Right cardiac atrium (tissue), 5 donors: ENCODE results near the gene SCYGR7. TPM values are rescaled to one million over a fixed set of nuclear protein-coding genes. Genes with fewer than 3 reads are reported as not detected.
"Not testable (repeated sequence)": the region's sequence is repeated elsewhere in the genome, so short reads cannot be mapped to it uniquely, and the experiment has no call there.

Experiments used
- ATAC-seq, 2 donors: fragments of 200-7000 bp; cut with Tn5 transposase; one replicate each; pipeline versions ENCODE4 v1.8.0 to v1.9.1; 2020; ENCODE audit warnings: moderate library complexity in 2 of 2, mild to moderate bottlenecking in 1 of 2
- DNase-seq, 3 donors: peaks; one replicate each; pipeline ENCODE4 v3.0.0-alpha.2; 2020
- H3K27ac ChIP-seq: one replicate; pipeline ENCODE4 v1.5.1; 2013; ENCODE audit warnings: mild to moderate bottlenecking, low read length, control low read depth, moderate library complexity
- H3K27me3 ChIP-seq: one replicate; pipeline ENCODE4 v1.6.1; 2013; ENCODE audit not compliant: control insufficient read depth, insufficient read depth
- H3K4me1 ChIP-seq: one replicate; pipeline ENCODE4 v1.6.1; 2013; ENCODE audit warnings: low read length; ENCODE audit not compliant: control insufficient read depth, insufficient read depth
- H3K4me3 ChIP-seq: one replicate; pipeline ENCODE4 v1.5.1; 2013; ENCODE audit warnings: low read length, control low read depth
- H3K9me3 ChIP-seq: one replicate; pipeline ENCODE4 v1.6.1; 2013; ENCODE audit warnings: low read length; ENCODE audit not compliant: control insufficient read depth
- WGBS: extraction: QIAGEN DNeasy Blood & Tissue Kit; methylation state at CpG from one replicate; pipeline ENCODE4 v1.1.7; 2013; 5-methylcytosine and 5-hydroxymethylcytosine counted together
- intact Hi-C, 4 donors: fragments of 100-400 bp; cut with DNase I; formaldehyde crosslinking; loops; one replicate each; pipeline versions ENCODE4 v1.11.0 to v1.14.0; 2022 to 2023
- polyA plus RNA-seq: library from polyadenylated mRNA; stranded (reverse); fragments of 200-250 nt; gene quantifications from one replicate; pipeline ENCODE4 v1.2.3, GENCODE V29; 2013
- total RNA-seq, 4 donors: library from RNA; stranded (reverse); fragmentation: NEBNext Ultra II Directional; extraction: Animal tissue kit (Norgen Biotek cat#: 25700); gene quantifications; one replicate each; pipeline ENCODE4 v1.2.1, GENCODE V29; 2021
- donor health status: healthy with polysubstance abuse.
- donor health status: DM: no; HTN: yes; CAD: no.
- donor health status: DM: no; HTN: no; CAD: no.
- donor health status: DM: no; HTN: yes; CAD: no; lungs with severe emphysema.
- donor health status: DM: yes; HTN: yes; CAD: no.

SCYGR7 gene
- total and polyA plus RNA-seq, 5 donors: not detected

GRCh38 chr2:227716501-227716900, 11.6 kb upstream of the SCYGR7 start:
- no peak overlapping the region for H3K27ac ChIP-seq
- H3K9me3 ChIP-seq: no peaks in the 10 kb centered on the region
- H3K4me1 ChIP-seq: no peaks in the 10 kb centered on the region
- H3K27me3 ChIP-seq: no peaks in the 10 kb centered on the region
- WGBS: 98% methylated on average over 2 of the region's 2 CpGs
- DNase-seq (no peak), ATAC-seq (no peak)
- no peak overlapping the region for H3K4me3 ChIP-seq
- intact Hi-C loops: no loop called here

GRCh38 chr2:227717687-227718567, 10.2 kb upstream of the SCYGR7 start, which contains the start of gene SLC19A3:
Gene SLC19A3, minus strand, starts transcription at chr2:227718028. Its CDS starts 15,710 bp downstream, at chr2:227702318.
- WGBS: 5% methylated on average over 35 of the region's 35 CpGs
- DNase-seq: peak; percentile 94 to 98 (median 95)
- Histone ChIP-seq H3K27ac (no peak within 1 kb of the TSS), H3K9me3 (no peaks in the 10 kb centered on the region), H3K27me3 (no peaks in the 10 kb centered on the region), H3K4me1 (no peaks in the 10 kb centered on the region), H3K4me3 (peak within 1 kb of the TSS; percentile 43)
- intact Hi-C loops: no loop called here
- peak; percentile 98 to 99 for ATAC-seq

- ATAC-seq (no peak), DNase-seq (no peak)
- Histone ChIP-seq H3K4me1 (no peaks in the 10 kb centered on the region), H3K27me3 (no peaks in the 10 kb centered on the region), H3K4me3 (no peak overlapping the region), H3K9me3 (no peaks in the 10 kb centered on the region), H3K27ac (no peak overlapping the region)
- WGBS: 95% methylated on average over 4 of the region's 4 CpGs
- intact Hi-C loops: no loop called here
These were observed 8.5 kb upstream of the SCYGR7 start for GRCh38 chr2:227719641-227720040.

GRCh38 chr2:227720680-227721079, 7.5 kb upstream of the SCYGR7 start:
- intact Hi-C loops: no loop called here
- 91% methylated on average over 4 of the region's 4 CpGs for WGBS

GRCh38 chr2:227722821-227723220, 5.3 kb upstream of the SCYGR7 start:
- not testable (repeated sequence) for H3K4me1 ChIP-seq
- WGBS: 72% methylated on average over 7 of the region's 7 CpGs

More at GRCh38 chr2:227720680-227721079, 7.5 kb upstream of the SCYGR7 start:
- DNase-seq (no peak), ATAC-seq (no peak)
- H3K9me3 ChIP-seq: no peaks in the 10 kb centered on the region
- H3K27me3 ChIP-seq: no peaks in the 10 kb centered on the region
- no peaks in the 10 kb centered on the region for H3K4me1 ChIP-seq
- H3K27ac ChIP-seq: no peak overlapping the region
- no peak overlapping the region for H3K4me3 ChIP-seq

GRCh38 chr2:227724394-227725039, 3.6 kb upstream of the SCYGR7 start, which contains the start of gene SCYGR6:
Gene SCYGR6, minus strand, starts transcription at chr2:227724757. Its CDS starts 0 bp downstream, at chr2:227724757.
- Histone ChIP-seq H3K4me3 (no peak within 1 kb of the TSS), H3K9me3 (no peaks in the 10 kb centered on the region), H3K27me3 (no peaks in the 10 kb centered on the region), H3K4me1 (no peaks in the 10 kb centered on the region), H3K27ac (no peak within 1 kb of the TSS)
- 85% methylated on average over 15 of the region's 15 CpGs for WGBS
- DNase-seq (no peak), ATAC-seq (no peak)
- intact Hi-C loops: no loop called here

More at GRCh38 chr2:227722821-227723220, 5.3 kb upstream of the SCYGR7 start:
- H3K4me3 ChIP-seq, H3K27me3 ChIP-seq, H3K9me3 ChIP-seq, DNase-seq, ATAC-seq, H3K27ac ChIP-seq, intact Hi-C loops: not testable (repeated sequence)

GRCh38 chr2:227739351-227739750, 11.2 kb downstream of the SCYGR7 start:
- intact Hi-C loops: no loop called here
- H3K27me3 ChIP-seq: no peaks in the 10 kb centered on the region
- H3K27ac ChIP-seq: no peak overlapping the region
- H3K4me3 ChIP-seq: no peak overlapping the region
- 71% methylated on average over 14 of the region's 14 CpGs for WGBS
- H3K9me3 ChIP-seq: no peaks in the 10 kb centered on the region
- DNase-seq (no peak), ATAC-seq (no peak)
- no peaks in the 10 kb centered on the region for H3K4me1 ChIP-seq

- DNase-seq, intact Hi-C loops, ATAC-seq, H3K4me3 ChIP-seq, H3K4me1 ChIP-seq, H3K27me3 ChIP-seq, H3K9me3 ChIP-seq, H3K27ac ChIP-seq: not testable (repeated sequence)
- 71% methylated on average over 7 of the region's 7 CpGs for WGBS
These were observed 12.6 kb downstream of the SCYGR7 start for GRCh38 chr2:227740705-227741104.

- ATAC-seq: no peak
These were observed 17.5 kb downstream of the SCYGR7 start, which contains the start of gene SCYGR8 for GRCh38 chr2:227745594-227745993. Gene SCYGR8, plus strand, starts transcription at chr2:227745894. Its CDS starts 0 bp downstream, at chr2:227745894.

GRCh38 chr2:227748079-227748478, 19.9 kb downstream of the SCYGR7 start:
- no peak for ATAC-seq
- Histone ChIP-seq H3K27me3 (no peaks in the 10 kb centered on the region), H3K4me3 (no peak overlapping the region), H3K27ac (no peak overlapping the region), H3K4me1 (no peaks in the 10 kb centered on the region), H3K9me3 (no peaks in the 10 kb centered on the region)
- WGBS: 56% methylated on average over 6 of the region's 6 CpGs
- intact Hi-C loops: no loop called here
- DNase-seq: no peak

More at GRCh38 chr2:227745594-227745993, 17.5 kb downstream of the SCYGR7 start, which contains the start of gene SCYGR8:
- no peak within 1 kb of the TSS for H3K4me3 ChIP-seq
- no peaks in the 10 kb centered on the region for H3K4me1 ChIP-seq
- intact Hi-C loops: no loop called here
- no peaks in the 10 kb centered on the region for H3K27me3 ChIP-seq
- no peak for DNase-seq
- no peaks in the 10 kb centered on the region for H3K9me3 ChIP-seq
- 94% methylated on average over 6 of the region's 9 CpGs for WGBS
- H3K27ac ChIP-seq: no peak within 1 kb of the TSS

- not testable (repeated sequence) for ATAC-seq, H3K27ac ChIP-seq, H3K4me1 ChIP-seq, H3K9me3 ChIP-seq, H3K4me3 ChIP-seq, H3K27me3 ChIP-seq, DNase-seq
- intact Hi-C loops: loop anchor here in 1 of 4 donors (10.0 kb wide), 1 partner anchor 351 kb away; no protein-coding TSS in a partner anchor
- 67% methylated on average over 4 of the region's 4 CpGs for WGBS
These were observed 28.1 kb downstream of the SCYGR7 start for GRCh38 chr2:227756261-227756660.
